ENCODE data around the gene FASN. TPM values are rescaled to one million over a fixed set of nuclear protein-coding genes. Genes with fewer than 3 reads are reported as not detected.
"Not testable (repeated sequence)": the region's sequence is repeated elsewhere in the genome, so short reads cannot be mapped to it uniquely, and the experiment has no call there.

FASN gene
- total RNA-seq, 1 donor from 2014 or later = 90.9 TPM

DNA sequence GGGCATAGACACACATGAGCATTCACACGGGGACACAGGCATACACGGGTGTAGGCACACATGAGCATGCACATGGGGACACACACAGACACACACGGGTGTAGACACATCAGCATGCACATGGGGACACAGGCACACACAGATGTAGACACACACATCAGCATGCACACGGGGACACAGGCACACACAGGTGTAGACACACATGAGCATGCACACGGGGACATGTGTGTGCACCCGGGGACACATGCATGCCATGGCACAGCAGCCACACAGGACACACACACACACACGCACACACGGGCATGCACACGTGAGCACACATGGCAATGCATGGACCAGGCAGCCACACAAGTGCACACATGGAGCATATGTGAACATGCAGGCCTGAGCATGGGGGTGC is 55.4 kb downstream of the FASN start:
- Histone ChIP-seq H3K36me3 (peaks cover 0 to 8% of the 10 kb centered on the region in 2 donors), H3K4me1 (peaks cover 0 to 4% of the 10 kb centered on the region in 2 donors), H3K27ac (no peak overlapping the region), H3K9me3 (no peaks in the 10 kb centered on the region), H3K4me3 (no peak overlapping the region), H3K27me3 (no peaks in the 10 kb centered on the region)
- TF ChIP-seq, protein P1, sequence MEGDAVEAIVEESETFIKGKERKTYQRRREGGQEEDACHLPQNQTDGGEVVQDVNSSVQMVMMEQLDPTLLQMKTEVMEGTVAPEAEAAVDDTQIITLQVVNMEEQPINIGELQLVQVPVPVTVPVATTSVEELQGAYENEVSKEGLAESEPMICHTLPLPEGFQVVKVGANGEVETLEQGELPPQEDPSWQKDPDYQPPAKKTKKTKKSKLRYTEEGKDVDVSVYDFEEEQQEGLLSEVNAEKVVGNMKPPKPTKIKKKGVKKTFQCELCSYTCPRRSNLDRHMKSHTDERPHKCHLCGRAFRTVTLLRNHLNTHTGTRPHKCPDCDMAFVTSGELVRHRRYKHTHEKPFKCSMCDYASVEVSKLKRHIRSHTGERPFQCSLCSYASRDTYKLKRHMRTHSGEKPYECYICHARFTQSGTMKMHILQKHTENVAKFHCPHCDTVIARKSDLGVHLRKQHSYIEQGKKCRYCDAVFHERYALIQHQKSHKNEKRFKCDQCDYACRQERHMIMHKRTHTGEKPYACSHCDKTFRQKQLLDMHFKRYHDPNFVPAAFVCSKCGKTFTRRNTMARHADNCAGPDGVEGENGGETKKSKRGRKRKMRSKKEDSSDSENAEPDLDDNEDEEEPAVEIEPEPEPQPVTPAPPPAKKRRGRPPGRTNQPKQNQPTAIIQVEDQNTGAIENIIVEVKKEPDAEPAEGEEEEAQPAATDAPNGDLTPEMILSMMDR (IDR thresholded peaks at IDR 0.05) = no peak
- DNase-seq (ENCODE audit: low spot score in 2 of 2) = no peak
- intact Hi-C loops (cut with DNase I) = no loop called here

DNA sequence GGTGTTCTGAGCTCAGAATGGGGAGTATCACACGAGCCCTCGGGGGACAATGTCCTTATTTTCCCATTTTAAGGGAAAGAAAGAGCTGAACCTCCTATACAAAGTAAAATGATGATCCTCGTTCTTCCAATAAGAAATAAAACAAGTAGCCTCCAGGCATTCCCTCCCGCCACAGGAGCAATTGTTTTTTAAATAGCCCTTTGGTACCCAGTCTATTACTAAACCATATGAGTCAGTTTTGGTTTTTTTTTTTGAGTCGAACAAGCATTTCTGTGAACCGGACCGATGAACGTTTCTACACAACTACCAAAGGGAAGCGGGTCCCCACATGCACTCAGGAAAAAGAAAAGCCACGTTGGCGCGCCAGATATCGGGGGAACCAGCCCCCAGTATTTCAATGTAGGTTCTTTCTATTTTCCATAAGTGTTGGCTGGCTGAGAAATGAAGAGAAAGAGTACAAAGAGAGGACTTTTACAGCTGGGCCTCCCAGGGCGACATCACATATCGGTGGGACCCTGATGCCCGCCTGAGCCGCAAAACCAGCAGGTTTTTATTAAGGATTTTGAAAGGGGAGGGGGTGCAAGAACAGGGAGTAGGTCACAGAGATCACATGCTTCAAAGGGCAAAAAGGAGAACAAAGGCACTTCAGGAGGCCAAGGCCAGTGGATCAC is 56.8 kb downstream of the FASN start:
- Histone ChIP-seq H3K4me3 (no peak overlapping the region), H3K36me3 (no peaks in the 10 kb centered on the region), H3K4me1 (peaks cover 7 to 11% of the 10 kb centered on the region in 2 donors), H3K27me3 (no peaks in the 10 kb centered on the region), H3K27ac (no peak overlapping the region), H3K9me3 (no peaks in the 10 kb centered on the region)
- TF ChIP-seq, protein P1 (IDR thresholded peaks at IDR 0.05) = no peak
- DNase-seq (ENCODE audit: low spot score in 2 of 2) = no peak
- intact Hi-C loops (cut with DNase I) = no loop called here

DNA sequence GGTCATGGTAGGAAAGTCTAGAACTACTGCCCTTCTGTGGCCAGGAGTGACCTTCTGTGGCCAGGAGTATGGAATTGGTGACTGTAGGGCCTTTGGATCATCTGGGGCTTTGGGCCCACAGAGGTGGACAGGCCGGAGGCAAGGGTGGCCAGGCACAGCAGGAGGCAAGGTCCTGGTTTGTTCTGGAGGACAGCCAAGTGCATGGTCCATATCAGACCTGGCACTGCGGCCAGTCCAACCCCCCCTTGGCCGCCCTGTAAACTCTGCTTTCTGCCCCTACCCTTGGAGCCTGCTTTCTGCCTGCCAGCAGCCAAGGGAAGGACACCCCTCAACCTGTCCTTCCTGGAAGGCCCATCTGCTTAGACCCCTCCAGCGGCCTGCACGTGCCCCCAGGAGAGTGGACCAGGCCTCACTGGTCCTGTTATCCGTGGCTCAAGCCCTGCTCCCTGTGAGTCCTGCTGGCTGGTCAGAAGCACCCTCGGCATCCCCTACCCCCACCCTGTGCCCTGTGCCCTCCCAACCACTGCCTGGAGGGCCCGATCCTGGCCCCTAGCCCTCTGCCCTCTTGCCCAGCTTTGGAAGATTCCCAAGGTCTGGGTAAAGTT is 58.2 kb downstream of the FASN start:
- Histone ChIP-seq H3K9me3 (no peaks in the 10 kb centered on the region), H3K4me3 (no peak overlapping the region), H3K4me1 (peaks cover 12 to 16% of the 10 kb centered on the region in 2 donors), H3K27ac (no peak overlapping the region), H3K27me3 (no peaks in the 10 kb centered on the region), H3K36me3 (no peaks in the 10 kb centered on the region)
- intact Hi-C loops (cut with DNase I) = no loop called here
- TF ChIP-seq, protein P1 (IDR thresholded peaks at IDR 0.05) = no peak
- DNase-seq (ENCODE audit: low spot score in 2 of 2) = no peak

DNA sequence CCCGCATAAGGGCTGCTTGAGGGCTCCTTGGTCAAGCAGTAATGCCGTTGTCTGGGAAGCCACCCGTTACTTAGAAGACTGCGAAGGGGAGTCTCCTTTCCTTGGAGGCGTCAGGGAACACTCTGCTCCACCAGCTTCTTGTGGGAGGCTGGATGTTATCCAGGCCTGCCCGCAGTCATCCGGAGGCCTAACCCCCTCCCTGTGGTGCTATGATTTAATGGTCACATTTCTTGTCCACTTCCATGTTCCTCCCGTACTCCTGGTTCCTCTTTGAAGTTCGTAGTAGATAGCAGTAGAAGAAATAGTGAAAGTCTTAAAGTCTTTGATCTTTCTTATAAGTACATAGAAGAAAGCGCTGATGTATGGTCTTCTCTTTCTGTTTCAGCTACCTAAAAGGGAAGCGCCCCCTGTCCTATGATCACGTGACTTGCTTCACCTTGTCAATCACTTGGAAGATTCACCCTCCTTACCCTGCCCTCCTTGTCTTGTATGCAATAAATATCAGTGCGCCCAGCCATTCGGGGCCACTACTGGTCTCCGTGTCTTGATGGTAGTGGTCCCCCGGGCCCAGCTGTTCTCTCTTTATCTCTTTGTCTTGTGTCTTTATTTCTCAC is 59.1 kb downstream of the FASN start:
- H3K27ac ChIP-seq; intact Hi-C loops (cut with DNase I); H3K9me3 ChIP-seq; H3K4me3 ChIP-seq; H3K27me3 ChIP-seq; H3K36me3 ChIP-seq; DNase-seq (ENCODE audit: low spot score in 2 of 2): not testable (repeated sequence)
- H3K4me1 ChIP-seq = peaks cover 12 to 16% of the 10 kb centered on the region in 2 donors

DNA sequence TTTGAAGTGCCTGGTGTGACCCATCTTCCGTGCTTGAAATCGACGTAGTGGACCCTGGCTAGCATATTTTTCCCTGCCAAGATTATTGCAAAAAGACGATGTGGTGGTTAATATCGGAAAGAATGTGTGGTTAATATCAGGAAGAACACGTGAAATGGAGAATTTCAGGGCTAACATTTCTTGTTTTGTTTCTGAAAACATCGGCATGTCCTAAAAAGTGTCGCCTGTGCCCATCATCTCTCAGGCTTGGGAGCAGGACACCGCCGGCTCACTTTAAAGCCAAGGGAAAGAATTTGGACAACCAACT is 60.2 kb downstream of the FASN start:
- Histone ChIP-seq H3K4me1 (peaks cover 12 to 16% of the 10 kb centered on the region in 2 donors), H3K27ac (peak overlapping the region; percentile 83 to 93), H3K9me3 (no peaks in the 10 kb centered on the region), H3K27me3 (no peaks in the 10 kb centered on the region), H3K36me3 (no peaks in the 10 kb centered on the region), H3K4me3 (peak overlapping the region; percentile 72 to 75)
- TF ChIP-seq, protein P1 (IDR thresholded peaks at IDR 0.05) = no peak
- intact Hi-C loops (cut with DNase I) = loop anchor here (1.0 kb wide), 2 partner anchors 15 to 60 kb away; partner anchors contain the start of genes FASN and LRRC45
- DNase-seq (ENCODE audit: low spot score in 2 of 2) = no peak

All from ascending aorta (tissue), 2 donors.